Neuronal stem cell (in vitro differentiated cells): ENCODE measurements around the gene HSPG2.

Experiments used
- DNase-seq: peaks from one replicate; pipeline ENCODE4 v3.0.0-alpha.2; 2013; ENCODE audit warnings: low spot score
- H2AFZ ChIP-seq: one replicate; pipeline ENCODE4 v1.6.1; 2013; ENCODE audit warnings: mild to moderate bottlenecking, low read length, inconsistent platforms
- H2AK5ac ChIP-seq: 2 replicates; pipeline ENCODE4 v1.6.1; 2013; ENCODE audit warnings: low read depth, mild to moderate bottlenecking, inconsistent platforms, low read length, moderate library complexity, mixed read lengths
- H2BK120ac ChIP-seq: 2 replicates; pipeline ENCODE4 v1.6.1; 2013; ENCODE audit warnings: low read depth, mild to moderate bottlenecking, inconsistent platforms, low read length, moderate library complexity, mixed read lengths
- H2BK12ac ChIP-seq: one replicate; pipeline ENCODE4 v1.6.1; 2013; ENCODE audit warnings: low read length, inconsistent platforms
- H2BK15ac ChIP-seq: 2 replicates; pipeline ENCODE4 v1.6.1; 2013; ENCODE audit warnings: mild to moderate bottlenecking, low read length, inconsistent platforms, mixed read lengths
- H2BK5ac ChIP-seq: one replicate; pipeline ENCODE4 v1.6.1; 2013; ENCODE audit warnings: inconsistent platforms, mild to moderate bottlenecking, low read length, moderate library complexity
- H3K14ac ChIP-seq: one replicate; pipeline ENCODE4 v1.6.1; 2013; ENCODE audit warnings: low read length, inconsistent platforms
- H3K18ac ChIP-seq: 2 replicates; pipeline ENCODE4 v1.6.1; 2013; ENCODE audit warnings: low read length, inconsistent platforms
- H3K23ac ChIP-seq: 2 replicates; pipeline ENCODE4 v1.6.1; 2013; ENCODE audit warnings: low read depth, mild to moderate bottlenecking, mixed read lengths, low read length, inconsistent platforms; ENCODE audit not compliant: poor library complexity
- H3K27ac ChIP-seq: replicated peaks from 3 replicates; pipeline ENCODE4 v1.5.1; 2013; ENCODE audit warnings: low read length, inconsistent platforms
- H3K27me3 ChIP-seq, 3 experiments: 2 replicates each; pipeline ENCODE4 v1.6.1; 2013; ENCODE audit warnings: low read length in 3 of 3, mild to moderate bottlenecking in 2 of 3, inconsistent platforms in 1 of 3, low read depth in 1 of 3, mixed read lengths in 1 of 3, moderate library complexity in 1 of 3; ENCODE audit not compliant: control insufficient read depth in 3 of 3, insufficient read depth in 3 of 3
- H3K36me3 ChIP-seq, 2 donors: replicated peaks in 1 of 2; 2 replicates each; pipeline ENCODE4 v1.6.1; 2013; ENCODE audit warnings: low read length in 2 of 2; ENCODE audit not compliant: control insufficient read depth in 2 of 2, insufficient read depth in 2 of 2
- H3K4ac ChIP-seq: 2 replicates; pipeline ENCODE4 v1.6.1; 2013; ENCODE audit warnings: inconsistent platforms, mild to moderate bottlenecking, low read length, moderate library complexity
- H3K4me1 ChIP-seq, 2 donors: 1 replicate in 1 of 2; 2 replicates in 1 of 2; pipeline ENCODE4 v1.6.1; 2013; ENCODE audit warnings: low read length in 2 of 2, low read depth in 1 of 2; ENCODE audit not compliant: control insufficient read depth in 2 of 2, insufficient read depth in 1 of 2
- H3K4me2 ChIP-seq: one replicate; pipeline ENCODE4 v1.6.1; 2013; ENCODE audit warnings: mild to moderate bottlenecking, low read length, inconsistent platforms; ENCODE audit not compliant: insufficient read depth, poor library complexity, severe bottlenecking
- H3K4me3 ChIP-seq, 2 donors: 2 replicates each; pipeline ENCODE4 v1.5.1; 2013; ENCODE audit warnings: low read length in 2 of 2, mild to moderate bottlenecking in 2 of 2, inconsistent platforms in 1 of 2, moderate library complexity in 1 of 2
- H3K79me1 ChIP-seq: one replicate; pipeline ENCODE4 v1.6.1; 2013; ENCODE audit warnings: low read depth, mild to moderate bottlenecking, inconsistent platforms, low read length, moderate library complexity
- H3K9ac ChIP-seq: one replicate; pipeline ENCODE4 v1.6.1; 2013; ENCODE audit warnings: mild to moderate bottlenecking, low read depth, low read length, inconsistent platforms; ENCODE audit not compliant: poor library complexity
- H3K9me3 ChIP-seq, 2 donors: replicated peaks in 1 of 2; 2 replicates each; pipeline versions ENCODE3 to v1.6.1; 2013; ENCODE audit warnings: low read length in 2 of 2, mild to moderate bottlenecking in 2 of 2, inconsistent platforms in 1 of 2, low read depth in 1 of 2, mixed read lengths in 1 of 2, moderate library complexity in 1 of 2; ENCODE audit not compliant: control insufficient read depth in 2 of 2, insufficient read depth in 1 of 2
- H4K8ac ChIP-seq: one replicate; pipeline ENCODE4 v1.6.1; 2013; ENCODE audit warnings: low read depth, mild to moderate bottlenecking, inconsistent platforms, low read length, moderate library complexity
- H4K91ac ChIP-seq: one replicate; pipeline ENCODE4 v1.6.1; 2013; ENCODE audit warnings: low read length, low read depth, mild to moderate bottlenecking, inconsistent platforms; ENCODE audit not compliant: poor library complexity
- WGBS, 2 donors: extraction: QIAGEN DNeasy Blood & Tissue Kit; methylation state at CpG; one replicate each; pipeline ENCODE4 v1.1.7; 2013; ENCODE audit warnings: missing lambda C conversion rate in 2 of 2, mixed read lengths in 1 of 2; ENCODE audit not compliant: insufficient read length in 2 of 2, insufficient replicate concordance in 1 of 2; ENCODE audit errors: extremely low coverage in 2 of 2; 5-methylcytosine and 5-hydroxymethylcytosine counted together

Gene HSPG2

GRCh38 chr1:21906173-21907078 lies 30.7 kb downstream of the HSPG2 start:
- Histone ChIP-seq H3K27ac (no peak overlapping the region), H4K91ac (no peak overlapping the region), H4K8ac (no peak overlapping the region), H3K18ac (peak overlapping the region; percentile 61), H2AK5ac (no peak overlapping the region), H3K4me2 (no peak overlapping the region), H3K36me3 (no peaks in the 10 kb centered on the region), H2BK120ac (no peak overlapping the region), H3K27me3 (no peaks in the 10 kb centered on the region), H2AFZ (no peak overlapping the region), H3K4ac (peak overlapping the region; percentile 31), H2BK15ac (no peak overlapping the region), H2BK5ac (no peak overlapping the region), H3K14ac (no peak overlapping the region), H3K9me3 (no peaks in the 10 kb centered on the region), H3K23ac (no peak overlapping the region), H2BK12ac (no peak overlapping the region), H3K9ac (no peak overlapping the region), H3K79me1 (peaks cover 7% of the 10 kb centered on the region), H3K4me3 (no peak overlapping the region), H3K4me1 (peaks cover 24 to 30% of the 10 kb centered on the region in 2 donors)
- no CpG with 5 or more reads among the region's 21 CpGs for WGBS, 2 donors
- DNase-seq = no peak

GRCh38 chr1:21904704-21905520 lies 32.2 kb downstream of the HSPG2 start:
- H3K27me3 ChIP-seq = no peaks in the 10 kb centered on the region
- H3K18ac ChIP-seq = peak overlapping the region; percentile 65
- H4K8ac ChIP-seq = no peak overlapping the region
- H4K91ac ChIP-seq = peak overlapping the region; percentile 19
- no peak overlapping the region for H2BK15ac ChIP-seq
- no peak overlapping the region for H2AFZ ChIP-seq
- no peak for DNase-seq
- H3K9ac ChIP-seq = no peak overlapping the region
- H3K14ac ChIP-seq = no peak overlapping the region
- WGBS, 2 donors = 100% methylated on average over 2 of the region's 22 CpGs; no CpG with 5 or more reads in 1 of the 2 donors
- H3K79me1 ChIP-seq = peaks cover 7% of the 10 kb centered on the region
- peak overlapping the region; percentile 67 for H2BK5ac ChIP-seq
- H3K4me3 ChIP-seq = no peak overlapping the region
- no peaks in the 10 kb centered on the region for H3K36me3 ChIP-seq
- peaks cover 21 to 22% of the 10 kb centered on the region in 2 donors for H3K4me1 ChIP-seq
- H2BK120ac ChIP-seq = no peak overlapping the region
- H3K4ac ChIP-seq = peak overlapping the region; percentile 12
- H3K27ac ChIP-seq = no peak overlapping the region
- H2AK5ac ChIP-seq = peak overlapping the region; percentile 32
- peak overlapping the region; percentile 33 for H2BK12ac ChIP-seq
- H3K23ac ChIP-seq = peak overlapping the region; percentile 95
- H3K4me2 ChIP-seq = no peak overlapping the region
- no peaks in the 10 kb centered on the region for H3K9me3 ChIP-seq

DNA sequence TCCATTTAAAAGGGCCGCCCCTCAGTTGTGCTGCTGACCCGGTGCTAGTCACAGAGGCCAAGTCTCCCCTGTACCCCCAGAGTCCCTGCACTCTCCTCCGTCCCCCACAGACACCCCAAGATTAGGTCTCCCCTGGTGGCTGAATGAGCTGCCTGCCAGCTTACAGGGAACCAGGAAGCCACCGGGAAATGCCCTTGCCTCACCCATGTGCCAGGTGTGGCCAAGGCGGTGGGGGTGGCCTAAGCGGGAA lies 32.7 kb downstream of the HSPG2 start:
- H3K4ac ChIP-seq = peak overlapping the region; percentile 12
- peaks cover 18% of the 10 kb centered on the region in 2 donors for H3K4me1 ChIP-seq

More for the DNA sequence above, 32.7 kb downstream of the HSPG2 start:
- H3K4me3 ChIP-seq = no peak overlapping the region
- no peak overlapping the region for H2AK5ac ChIP-seq
- WGBS, 2 donors = no CpG with 5 or more reads among the region's 6 CpGs
- H2BK12ac ChIP-seq = peak overlapping the region; percentile 33
- no peak overlapping the region for H3K9ac ChIP-seq
- no peak overlapping the region for H3K27ac ChIP-seq
- no peak overlapping the region for H3K14ac ChIP-seq
- no peak overlapping the region for H2BK15ac ChIP-seq
- peaks cover 6% of the 10 kb centered on the region for H3K79me1 ChIP-seq
- H3K4me2 ChIP-seq = no peak overlapping the region
- no peaks in the 10 kb centered on the region for H3K36me3 ChIP-seq
- H4K8ac ChIP-seq = no peak overlapping the region
- H2BK120ac ChIP-seq = no peak overlapping the region
- H3K9me3 ChIP-seq = no peaks in the 10 kb centered on the region
- H4K91ac ChIP-seq = peak overlapping the region; percentile 19
- no peak overlapping the region for H2AFZ ChIP-seq
- no peak for DNase-seq
- H3K18ac ChIP-seq = peak overlapping the region; percentile 65
- peak overlapping the region; percentile 95 for H3K23ac ChIP-seq
- peak overlapping the region; percentile 67 for H2BK5ac ChIP-seq
- no peaks in the 10 kb centered on the region for H3K27me3 ChIP-seq
